GM12878 (cell line): ENCODE measurements around the gene AMOTL1.

Experiments used
- CTCF ChIP-seq, 3 experiments: IDR thresholded peaks in 2 of 3; conservative IDR thresholded peaks in 1 of 3; 2 replicates each; pipeline ENCODE4 v1.5.1; 2011; ENCODE audit warnings: low read depth in 3 of 3, low read length in 3 of 3, mild to moderate bottlenecking in 3 of 3, control low read depth in 2 of 3, moderate library complexity in 2 of 3, inconsistent platforms in 1 of 3, mixed read lengths in 1 of 3; ENCODE audit not compliant: control insufficient read depth in 2 of 3, insufficient read depth in 1 of 3; ENCODE audit errors: extremely low read depth in 1 of 3
- EZH2 ChIP-seq: IDR thresholded peaks from 2 replicates; pipeline ENCODE4 v1.6.1; 2012; ENCODE audit warnings: low read depth, mild to moderate bottlenecking, control low read depth, inconsistent platforms, low read length, borderline replicate concordance; ENCODE audit not compliant: control insufficient read depth
- NKRF ChIP-seq: fragments of 450-650 bp; conservative IDR thresholded peaks from 2 replicates; pipeline ENCODE4 v1.6.1; 2017; ENCODE audit warnings: mild to moderate bottlenecking, moderate library complexity
- POLR2A ChIP-seq: IDR thresholded peaks from 2 replicates; pipeline ENCODE4 v1.6.1; 2011; ENCODE audit warnings: low read depth, mild to moderate bottlenecking, low read length
- RFX5 ChIP-seq: IDR thresholded peaks from 2 replicates; pipeline ENCODE4 v1.6.1; 2011; ENCODE audit warnings: low read depth, low read length, improper control_type of control experiment
- STAT1 ChIP-seq: fragments of 450-650 bp; conservative IDR thresholded peaks from 2 replicates; pipeline ENCODE4 v1.6.1; 2014; ENCODE audit warnings: antibody characterized with exemption, mild to moderate bottlenecking
- TAF1 ChIP-seq: IDR thresholded peaks from 2 replicates; pipeline ENCODE4 v1.6.1; 2011; ENCODE audit warnings: mild to moderate bottlenecking, low read depth, low read length, borderline replicate concordance
- TARDBP ChIP-seq: IDR thresholded peaks from 2 replicates; pipeline ENCODE4 v1.6.1; 2016; ENCODE audit warnings: borderline replicate concordance

GRCh38 chr11:94799726-94800125, 31.6 kb downstream of the AMOTL1 start:
- TF ChIP-seq POLR2A = no peak
- TF ChIP-seq TAF1 = no peak
- TF ChIP-seq EZH2 = no peak
- TF ChIP-seq CTCF (IDR thresholded peaks at IDR 0.05 in 2 of 3, conservative IDR thresholded peaks at IDR 0.05 in 1 of 3; ENCODE audit: control insufficient read depth in 2 of 3, extremely low read depth in 1 of 3, insufficient read depth in 1 of 3, low read depth in 3 of 3, low read length in 3 of 3) = no peak
- no peak for TF ChIP-seq TARDBP
- TF ChIP-seq RFX5 = no peak
- no peak for TF ChIP-seq STAT1
- no peak for TF ChIP-seq NKRF
